Fibroblast of lung (primary cell): ENCODE results near the gene QRFPR. TPM values are rescaled to one million over a fixed set of nuclear protein-coding genes. Genes with fewer than 3 reads are reported as not detected.

Experiments used
- DNase-seq, 2 donors: peaks; one replicate each; pipeline versions ENCODE4 v3.0.0 to v3.0.0-alpha.2; 2010; ENCODE audit warnings: low read depth in 2 of 2
- H2AFZ ChIP-seq: 2 replicates; pipeline ENCODE4 v1.5.1; 2012; ENCODE audit warnings: low read length, control low read depth, inconsistent platforms
- H3K27ac ChIP-seq: 2 replicates; pipeline ENCODE4 v1.5.1; 2011; ENCODE audit warnings: low read length, control low read depth; ENCODE audit not compliant: insufficient read depth
- H3K27me3 ChIP-seq: 2 replicates; pipeline ENCODE4 v1.5.1; 2011; ENCODE audit warnings: mild to moderate bottlenecking, low read length; ENCODE audit not compliant: control insufficient read depth, insufficient read depth
- H3K36me3 ChIP-seq: 2 replicates; pipeline ENCODE4 v1.5.1; 2011; ENCODE audit warnings: low read length; ENCODE audit not compliant: control insufficient read depth, insufficient read depth
- H3K4me1 ChIP-seq: 2 replicates; pipeline ENCODE4 v1.5.1; 2011; ENCODE audit warnings: low read length; ENCODE audit not compliant: control insufficient read depth, insufficient read depth; ENCODE audit errors: extremely low read depth
- H3K4me2 ChIP-seq: 2 replicates; pipeline ENCODE4 v1.5.1; 2011; ENCODE audit warnings: low read length, control low read depth; ENCODE audit not compliant: insufficient read depth; ENCODE audit errors: extremely low read depth
- H3K4me3 ChIP-seq, 4 experiments: fragments of 200-600 bp in 1 of 4; sonication (generic) in 1 of 4; replicated peaks in 1 of 4; 2 replicates each; pipeline ENCODE4 v1.5.1; 2011 to 2016; ENCODE audit warnings: low read length in 4 of 4, low read depth in 3 of 4, mild to moderate bottlenecking in 3 of 4, control low read depth in 2 of 4, inconsistent platforms in 1 of 4, mixed read lengths in 1 of 4; ENCODE audit not compliant: insufficient read depth in 1 of 4; ENCODE audit errors: control extremely low read depth in 1 of 4
- H3K79me2 ChIP-seq: 2 replicates; pipeline ENCODE4 v1.5.1; 2012; ENCODE audit warnings: mild to moderate bottlenecking, low read length, inconsistent platforms; ENCODE audit not compliant: control insufficient read depth, insufficient read depth
- H3K9ac ChIP-seq: 2 replicates; pipeline ENCODE4 v1.5.1; 2011; ENCODE audit warnings: mild to moderate bottlenecking, low read length, control low read depth; ENCODE audit not compliant: insufficient read depth
- H3K9me3 ChIP-seq: 2 replicates; pipeline ENCODE4 v1.5.1; 2012; ENCODE audit warnings: low read depth, low read length; ENCODE audit not compliant: control insufficient read depth, insufficient read depth
- H4K20me1 ChIP-seq: 2 replicates; pipeline ENCODE4 v1.5.1; 2011; ENCODE audit warnings: low read length; ENCODE audit not compliant: control insufficient read depth, insufficient read depth; ENCODE audit errors: extremely low read depth
- CTCF ChIP-seq, 2 donors: IDR thresholded peaks in 1 of 2; conservative IDR thresholded peaks in 1 of 2; 1 replicate in 1 of 2; 2 replicates in 1 of 2; pipeline ENCODE4 v1.5.1; 2011 to 2012; ENCODE audit warnings: low read length in 2 of 2, control low read depth in 1 of 2, inconsistent platforms in 1 of 2, low read depth in 1 of 2, mild to moderate bottlenecking in 1 of 2
- EZH2 ChIP-seq: IDR thresholded peaks from 2 replicates; pipeline ENCODE4 v1.5.1; 2012; ENCODE audit warnings: low read length, control low read depth, mild to moderate bottlenecking; ENCODE audit errors: missing control alignments
- polyA plus RNA-seq, 2 donors: library from polyadenylated mRNA; depleted of rRNA in 1 of 2; stranded (reverse) in 1 of 2; unstranded in 1 of 2; fragments of >200 nt; gene quantifications; 2 replicates each; pipeline ENCODE4 v1.2.1, GENCODE V29; 2011 to 2012; ENCODE audit warnings: missing spikeins in 1 of 2
- total RNA-seq: library from RNA; depleted of rRNA; stranded (reverse); fragments of >200 nt; gene quantifications from 2 replicates; pipeline ENCODE4 v1.2.1, GENCODE V29; 2014

QRFPR gene
- total and polyA plus RNA-seq, 2 donors (not counting 1 experiment from before 2014, with no cell fraction given): not detected

- Histone ChIP-seq H3K9ac (no peak overlapping the region), H3K36me3 (no peaks in the 10 kb centered on the region), H3K9me3 (no peaks in the 10 kb centered on the region), H3K4me3 (no peak overlapping the region), H4K20me1 (no peaks in the 10 kb centered on the region), H3K27ac (no peak overlapping the region), H3K4me1 (no peaks in the 10 kb centered on the region), H3K79me2 (no peaks in the 10 kb centered on the region), H3K4me2 (no peak overlapping the region), H3K27me3 (no peaks in the 10 kb centered on the region), H2AFZ (no peak overlapping the region)
- TF ChIP-seq CTCF (conservative IDR thresholded peaks at IDR 0.05 in 1 of 2, IDR thresholded peaks at IDR 0.05 in 1 of 2; ENCODE audit: low read depth in 1 of 2, low read length in 2 of 2) (no peak), EZH2 (no peak)
- DNase-seq: no peak
These were observed 44.1 kb downstream of the QRFPR start for GRCh38 chr4:121336706-121337105.

DNA sequence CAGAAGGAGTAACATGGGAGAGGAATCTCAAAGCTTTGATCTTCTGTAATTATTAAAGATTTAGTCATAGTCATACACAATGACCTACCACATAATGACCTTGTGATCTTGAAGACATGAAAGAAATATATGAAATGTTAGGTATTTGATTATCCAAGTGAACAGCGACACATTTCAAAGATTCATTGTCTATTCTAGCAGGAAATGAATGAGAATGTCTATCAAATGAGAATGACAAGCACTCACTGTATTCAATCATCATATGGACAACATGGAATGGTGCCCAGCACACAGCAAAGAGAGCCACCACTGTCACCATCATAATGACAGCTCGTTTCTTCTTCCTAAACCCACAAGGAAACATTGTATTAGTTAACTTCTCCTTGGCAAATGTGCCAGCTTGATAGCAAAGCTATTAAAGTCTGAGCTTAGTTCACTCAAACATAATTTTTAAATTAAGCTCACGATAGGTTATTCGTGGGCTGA lies 50.6 kb downstream of the QRFPR start:
- no peaks in the 10 kb centered on the region for H3K27me3 ChIP-seq
- no peak overlapping the region for H3K4me3 ChIP-seq
- no peak overlapping the region for H3K9ac ChIP-seq
- no peak overlapping the region for H3K27ac ChIP-seq
- H4K20me1 ChIP-seq: no peaks in the 10 kb centered on the region
- H3K4me1 ChIP-seq: no peaks in the 10 kb centered on the region
- H3K79me2 ChIP-seq: no peaks in the 10 kb centered on the region
- no peaks in the 10 kb centered on the region for H3K36me3 ChIP-seq
- no peak overlapping the region for H3K4me2 ChIP-seq
- no peak overlapping the region for H2AFZ ChIP-seq
- TF ChIP-seq EZH2: no peak
- no peak for TF ChIP-seq CTCF (conservative IDR thresholded peaks at IDR 0.05 in 1 of 2, IDR thresholded peaks at IDR 0.05 in 1 of 2; ENCODE audit: low read depth in 1 of 2, low read length in 2 of 2)
- no peak for DNase-seq
- no peaks in the 10 kb centered on the region for H3K9me3 ChIP-seq

DNA sequence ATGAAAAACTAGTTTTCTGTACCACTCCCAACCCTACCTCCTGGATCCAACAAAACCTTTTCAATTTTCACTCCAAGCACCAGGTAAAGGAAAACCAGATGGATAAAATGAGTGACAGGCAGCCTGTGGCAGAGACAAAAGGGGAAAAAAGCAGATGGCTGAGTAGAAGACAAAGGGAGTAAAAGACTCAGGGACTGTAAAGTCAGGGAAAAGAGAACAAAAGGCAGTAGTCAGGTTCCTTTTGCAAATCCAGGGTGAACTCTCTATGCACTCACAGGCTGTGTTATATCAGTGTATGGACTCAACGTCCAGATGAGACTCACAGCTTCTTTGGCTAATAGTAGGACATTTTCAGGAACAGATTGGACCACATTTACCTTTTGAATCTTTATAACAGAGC lies 54.2 kb downstream of the QRFPR start:
- no peak overlapping the region for H3K4me3 ChIP-seq
- no peaks in the 10 kb centered on the region for H3K36me3 ChIP-seq
- H4K20me1 ChIP-seq: no peaks in the 10 kb centered on the region
- no peak for TF ChIP-seq EZH2
- TF ChIP-seq CTCF (conservative IDR thresholded peaks at IDR 0.05 in 1 of 2, IDR thresholded peaks at IDR 0.05 in 1 of 2; ENCODE audit: low read depth in 1 of 2, low read length in 2 of 2): no peak
- H3K27ac ChIP-seq: no peak overlapping the region
- no peak overlapping the region for H3K9ac ChIP-seq
- H3K4me2 ChIP-seq: no peak overlapping the region
- no peak overlapping the region for H2AFZ ChIP-seq
- H3K4me1 ChIP-seq: no peaks in the 10 kb centered on the region
- H3K9me3 ChIP-seq: no peaks in the 10 kb centered on the region
- no peaks in the 10 kb centered on the region for H3K79me2 ChIP-seq
- no peak for DNase-seq
- no peaks in the 10 kb centered on the region for H3K27me3 ChIP-seq
